ENCODE data around the gene ICAM5.

The ICAM5 gene

GRCh38 chr19:10292789-10293636 is 3.3 kb downstream of the ICAM5 start:
- DNase-seq = no peak

GRCh38 chr19:10293637-10294367 is 4.0 kb downstream of the ICAM5 start:
- DNase-seq = no peak

GRCh38 chr19:10294368-10294697 is 4.6 kb downstream of the ICAM5 start:
- no peak for DNase-seq

- peak; percentile 57 for DNase-seq
Observed at GRCh38 chr19:10295305-10295846, 5.6 kb downstream of the ICAM5 start.

GRCh38 chr19:10295847-10296591 is 6.3 kb downstream of the ICAM5 start:
- DNase-seq = no peak

- no peak for DNase-seq
Observed at GRCh38 chr19:10299545-10300458, 10.1 kb downstream of the ICAM5 start.

GRCh38 chr19:10305139-10305806 is 15.5 kb downstream of the ICAM5 start:
- DNase-seq = no peak

- DNase-seq = no peak
Observed at GRCh38 chr19:10306327-10306726, 16.6 kb downstream of the ICAM5 start.

- DNase-seq = no peak
Observed at GRCh38 chr19:10309423-10309822, 19.7 kb downstream of the ICAM5 start, which contains the start of gene ZGLP1. ZGLP1 (minus strand) TSS chr19:10309815.

- DNase-seq = peak; percentile 93
Observed at GRCh38 chr19:10315335-10316214, 25.8 kb downstream of the ICAM5 start, which contains the start of gene FDX2. FDX2 (minus strand) TSS chr19:10316015; CDS start chr19:10315996, 19 bp downstream.

- no peak for DNase-seq
Observed at GRCh38 chr19:10316229-10317044, 26.7 kb downstream of the ICAM5 start.

GRCh38 chr19:10317045-10317856 is 27.5 kb downstream of the ICAM5 start:
- DNase-seq = no peak

GRCh38 chr19:10317857-10318462 is 28.2 kb downstream of the ICAM5 start:
- DNase-seq = no peak

GRCh38 chr19:10318807-10319682 is 29.3 kb downstream of the ICAM5 start:
- DNase-seq = no peak

- no peak for DNase-seq
Observed at GRCh38 chr19:10320602-10321416, 31.1 kb downstream of the ICAM5 start.

GRCh38 chr19:10321417-10321797 is 31.7 kb downstream of the ICAM5 start:
- no peak for DNase-seq
